ENCODE measurements around the gene MIGA1.
A peak's percentile ranks its signal among the peaks of the same experiment; 100 is the strongest.
"Not testable (repeated sequence)": the region's sequence is repeated elsewhere in the genome, so short reads cannot be mapped to it uniquely, and the experiment has no call there.

The MIGA1 gene, protein sequence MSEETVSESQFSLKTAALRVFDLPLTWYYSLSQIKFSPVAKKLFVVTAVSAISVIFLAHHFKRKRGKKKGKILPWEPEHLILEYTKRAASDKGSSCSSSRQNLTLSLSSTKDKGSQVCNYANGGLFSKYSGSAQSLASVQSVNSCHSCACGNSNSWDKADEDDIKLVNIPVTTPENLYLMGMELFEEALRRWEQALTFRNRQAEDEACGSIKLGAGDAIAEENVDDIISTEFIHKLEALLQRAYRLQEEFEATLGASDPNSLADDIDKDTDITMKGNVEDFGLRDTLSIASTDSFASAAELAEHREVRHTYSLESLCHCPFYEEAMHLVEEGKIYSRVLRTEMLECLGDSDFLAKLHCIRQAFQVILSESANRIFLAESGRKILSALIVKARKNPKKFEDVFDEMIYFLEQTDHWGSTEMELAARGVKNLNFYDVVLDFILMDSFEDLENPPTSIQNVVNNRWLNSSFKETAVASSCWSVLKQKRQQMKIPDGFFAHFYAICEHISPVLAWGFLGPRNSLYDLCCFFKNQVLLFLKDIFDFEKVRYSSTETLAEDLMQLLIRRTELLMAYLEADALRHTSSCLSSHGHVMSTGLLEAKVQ

DNA sequence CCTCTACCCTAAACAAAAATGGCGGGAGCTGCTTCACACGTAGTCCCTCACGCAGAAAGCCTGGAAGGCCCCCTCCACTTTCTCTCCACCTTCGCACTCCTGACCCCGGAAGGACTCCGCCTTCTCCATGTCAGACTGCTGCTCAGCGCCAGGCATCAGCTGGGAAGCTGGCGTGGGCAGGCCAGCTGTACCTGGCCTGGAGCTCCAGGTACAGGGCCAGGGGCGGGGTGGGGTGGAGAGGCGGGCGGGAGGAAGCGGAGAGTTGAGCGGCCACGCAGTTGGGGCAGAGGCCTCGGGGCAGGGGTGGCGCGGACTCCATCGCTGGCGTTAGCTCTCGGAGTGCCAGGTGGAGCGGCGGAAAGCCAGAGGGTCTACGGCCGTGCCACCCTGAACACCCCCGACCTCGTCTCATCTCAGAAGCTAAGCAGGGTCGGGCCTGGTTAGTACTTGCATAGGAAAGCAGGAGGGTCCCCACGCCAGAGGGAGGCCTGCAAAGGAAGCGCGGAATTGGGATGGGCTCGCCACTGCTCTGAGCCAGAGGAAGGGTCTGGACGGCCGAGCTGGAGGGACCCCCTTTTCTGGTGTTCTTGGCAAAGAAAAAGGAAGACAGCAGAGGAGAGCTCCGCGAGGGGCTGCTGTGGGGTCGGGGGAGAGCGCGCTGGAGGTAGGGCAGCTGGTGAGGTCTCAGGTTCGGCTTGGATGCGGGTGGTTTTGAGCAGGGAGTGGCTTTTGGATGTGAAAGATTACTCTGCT lies at the start of gene MIGA1:
MIGA1 (plus strand) TSS at position 121 of the 753 bp plus-strand sequence. CDS start 3,604 bp downstream, outside the sequence.
- DNase-seq = peak; percentile 88

DNA sequence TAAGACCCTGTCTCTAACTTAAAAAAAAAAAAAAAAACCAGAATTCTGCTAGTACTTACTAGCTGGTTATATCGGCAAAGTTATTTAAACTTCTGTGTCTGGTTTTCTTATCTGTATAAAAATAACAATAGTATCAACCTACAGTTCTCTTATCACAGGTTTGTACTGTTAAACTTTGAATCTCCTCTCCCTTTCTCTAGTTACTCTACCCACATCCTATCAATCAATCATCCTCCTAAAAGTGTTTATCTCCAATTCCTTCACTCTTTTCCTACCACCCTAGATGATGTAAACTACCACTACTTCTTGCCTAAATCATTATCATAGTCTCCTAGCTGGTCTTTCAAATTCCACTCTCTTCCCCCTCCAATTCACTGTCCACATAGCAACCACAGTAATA lies 47.4 kb upstream of the MIGA1 start:
- DNase-seq = no peak

DNA sequence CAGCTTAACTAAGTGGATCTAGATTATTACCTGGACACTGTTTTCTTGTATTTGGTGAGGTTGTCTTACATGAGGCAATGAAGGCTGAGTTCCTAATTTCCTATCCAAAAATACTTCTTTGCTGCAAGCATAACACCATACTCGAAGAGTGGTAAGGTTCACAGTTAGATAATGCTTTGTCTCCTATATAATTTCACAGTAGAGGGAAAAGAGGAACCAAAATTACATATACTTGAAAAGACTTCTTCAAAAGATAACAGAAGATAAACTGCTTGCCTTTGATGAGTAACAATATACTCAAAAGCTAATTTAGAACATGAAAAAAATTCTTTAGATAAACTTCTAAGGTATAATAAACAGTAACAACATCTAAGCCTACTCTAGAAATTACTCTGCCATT lies 40.2 kb upstream of the MIGA1 start:
- no peak for DNase-seq

DNA sequence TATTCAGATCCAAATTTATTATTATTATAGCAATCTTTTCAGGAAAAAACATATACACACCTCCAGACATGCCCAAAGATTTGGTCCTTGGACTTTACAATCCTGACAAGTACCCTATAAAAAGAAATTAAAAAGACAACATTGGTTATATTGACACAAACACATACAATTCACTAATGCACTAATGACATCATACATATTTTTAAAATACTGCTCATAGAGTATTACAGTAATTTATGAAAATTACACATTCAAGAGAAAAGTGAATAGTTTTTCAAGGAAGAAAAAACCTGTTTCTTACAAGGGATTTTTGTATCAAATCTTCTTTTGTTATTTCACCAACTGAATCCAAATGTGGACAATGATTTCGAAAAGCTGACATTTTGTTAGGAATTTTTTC lies 38.1 kb upstream of the MIGA1 start:
- no peak for DNase-seq

DNA sequence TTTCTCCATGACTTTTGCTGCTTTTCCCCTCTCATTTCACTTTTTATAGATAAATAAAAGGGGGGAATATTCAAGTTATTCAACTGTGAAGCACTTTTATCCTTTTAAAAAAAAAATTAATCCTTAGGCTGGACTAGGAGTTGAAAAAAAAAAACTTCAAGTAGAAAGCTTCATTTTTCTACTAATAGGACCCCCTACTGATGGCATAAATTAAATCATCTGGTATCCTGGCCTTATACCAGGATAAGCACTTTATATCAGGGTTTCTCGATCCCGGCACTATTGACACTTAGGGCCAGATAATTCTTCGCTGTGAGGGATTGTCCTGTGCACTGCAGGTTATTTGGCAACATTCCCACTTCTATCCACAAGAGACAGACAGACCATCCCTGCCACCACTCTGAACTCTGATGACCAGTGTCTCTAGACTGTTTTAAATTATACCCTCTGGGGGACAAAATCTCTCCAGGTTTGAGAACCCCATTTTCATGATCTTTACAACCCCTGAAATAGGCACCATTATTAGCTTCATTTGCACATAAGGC lies 37.4 kb upstream of the MIGA1 start:
- no peak for DNase-seq

DNA sequence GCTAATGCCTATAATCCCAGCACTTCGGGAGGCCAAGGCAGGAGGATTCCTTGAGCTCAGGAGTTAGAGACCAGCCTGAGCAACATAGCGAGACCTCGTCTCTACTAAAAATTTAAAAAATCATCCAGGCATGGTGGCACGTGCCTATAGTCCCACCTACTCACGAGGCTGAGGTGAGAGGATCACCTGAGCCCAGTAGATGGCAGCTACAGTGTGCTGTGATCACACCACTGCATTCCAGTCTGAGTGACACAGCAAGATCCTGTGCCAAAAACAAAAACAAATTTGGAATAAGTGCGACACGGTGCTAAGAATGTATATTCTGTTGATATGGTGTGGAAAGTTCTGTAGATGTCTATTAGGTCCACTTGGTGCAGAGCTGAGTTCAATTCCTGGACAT lies 34.9 kb upstream of the MIGA1 start:
- no peak for DNase-seq

DNA sequence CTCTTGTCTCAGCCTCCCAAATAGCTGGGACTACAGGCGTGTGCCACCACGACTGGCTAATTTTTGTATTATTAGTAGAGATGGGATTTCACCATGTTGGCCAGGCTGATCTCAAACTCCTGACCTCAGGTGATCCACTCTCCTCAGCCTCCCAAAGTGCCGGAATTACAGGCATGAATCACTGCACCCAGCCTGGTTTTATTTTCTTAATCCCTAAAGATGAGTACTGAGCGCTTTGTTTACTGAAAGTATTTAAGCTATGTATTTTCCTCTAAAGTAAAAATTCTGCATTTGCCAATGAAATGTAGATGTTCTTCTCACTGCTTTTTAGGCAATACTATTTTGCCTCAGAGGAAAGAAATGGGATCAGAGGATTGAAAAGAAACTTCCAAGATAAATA lies 30.0 kb upstream of the MIGA1 start:
- not testable (repeated sequence) for DNase-seq

DNA sequence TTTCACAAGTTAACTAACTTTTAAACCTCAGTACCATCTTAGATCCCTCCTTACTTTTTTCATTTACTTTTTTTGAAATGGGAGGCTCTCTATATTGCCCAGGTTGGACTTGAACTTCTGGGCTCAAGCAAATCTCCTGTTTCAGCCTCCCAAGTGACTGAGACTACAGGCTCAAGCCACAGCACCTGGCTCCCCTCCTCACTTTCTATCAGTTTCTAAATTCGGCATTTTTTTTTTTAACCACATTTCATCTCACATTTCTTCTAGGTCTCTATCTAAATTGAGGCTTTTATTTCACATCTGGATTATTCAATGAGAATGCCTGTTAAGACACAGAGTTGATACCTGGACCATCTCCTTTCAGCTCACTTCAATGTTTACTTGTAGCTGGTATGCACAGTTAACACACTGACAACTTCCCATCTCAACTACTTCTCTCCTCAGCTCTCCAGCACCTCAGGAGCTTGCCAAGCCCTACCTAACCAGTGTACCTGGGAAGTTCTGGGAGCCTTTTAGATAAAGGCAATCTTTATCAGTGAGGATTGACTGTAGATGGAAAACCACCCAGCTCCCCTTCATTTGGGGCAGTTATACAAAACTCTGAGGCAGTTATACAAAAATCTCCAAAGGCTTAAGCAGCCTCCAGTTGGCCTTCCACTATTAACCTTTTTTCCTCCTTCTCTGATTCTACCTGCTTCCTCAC lies 23.2 kb upstream of the MIGA1 start:
- DNase-seq = no peak

DNA sequence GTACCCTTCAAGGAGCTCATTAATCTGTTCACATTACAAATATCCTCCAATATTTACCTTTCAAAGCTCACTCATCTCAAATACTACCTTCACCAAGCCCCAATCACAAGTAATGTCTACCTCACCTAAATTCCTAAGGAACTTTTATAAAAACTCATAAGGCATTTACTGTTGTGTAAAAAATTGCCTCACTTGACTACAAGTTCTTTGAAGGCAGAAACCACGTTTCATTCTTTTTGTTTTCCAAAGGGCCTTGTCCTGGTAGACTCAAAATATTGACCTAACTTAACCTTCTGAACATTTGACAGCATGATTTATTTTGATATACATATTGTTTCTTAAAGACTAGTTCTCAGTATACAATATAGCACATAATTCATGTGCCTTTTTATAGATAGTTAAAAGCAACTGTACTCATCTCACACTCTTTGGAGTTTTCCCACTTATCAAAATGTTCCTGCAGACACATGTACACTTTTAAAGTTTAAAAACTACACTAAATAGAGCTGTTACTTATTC lies 22.3 kb upstream of the MIGA1 start:
- no peak for DNase-seq

DNA sequence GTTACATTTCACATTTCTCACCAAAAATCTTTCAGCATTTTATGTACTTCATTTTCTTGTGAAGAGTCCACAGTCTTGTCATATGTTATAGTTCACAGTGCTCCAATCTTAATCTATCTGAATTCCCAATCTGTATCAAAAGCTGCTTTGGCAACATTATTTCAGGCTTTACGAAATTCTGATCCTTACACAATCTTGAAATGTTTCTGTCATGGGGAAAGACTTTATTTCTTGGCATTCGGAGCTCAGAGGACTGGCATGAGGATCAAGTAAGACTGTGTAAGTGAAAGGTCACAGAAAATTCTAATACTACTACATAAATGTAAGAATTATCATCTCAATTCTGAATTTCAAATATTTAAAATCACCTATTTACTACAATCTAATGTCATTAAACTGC lies 21.8 kb upstream of the MIGA1 start:
- no peak for DNase-seq

DNA sequence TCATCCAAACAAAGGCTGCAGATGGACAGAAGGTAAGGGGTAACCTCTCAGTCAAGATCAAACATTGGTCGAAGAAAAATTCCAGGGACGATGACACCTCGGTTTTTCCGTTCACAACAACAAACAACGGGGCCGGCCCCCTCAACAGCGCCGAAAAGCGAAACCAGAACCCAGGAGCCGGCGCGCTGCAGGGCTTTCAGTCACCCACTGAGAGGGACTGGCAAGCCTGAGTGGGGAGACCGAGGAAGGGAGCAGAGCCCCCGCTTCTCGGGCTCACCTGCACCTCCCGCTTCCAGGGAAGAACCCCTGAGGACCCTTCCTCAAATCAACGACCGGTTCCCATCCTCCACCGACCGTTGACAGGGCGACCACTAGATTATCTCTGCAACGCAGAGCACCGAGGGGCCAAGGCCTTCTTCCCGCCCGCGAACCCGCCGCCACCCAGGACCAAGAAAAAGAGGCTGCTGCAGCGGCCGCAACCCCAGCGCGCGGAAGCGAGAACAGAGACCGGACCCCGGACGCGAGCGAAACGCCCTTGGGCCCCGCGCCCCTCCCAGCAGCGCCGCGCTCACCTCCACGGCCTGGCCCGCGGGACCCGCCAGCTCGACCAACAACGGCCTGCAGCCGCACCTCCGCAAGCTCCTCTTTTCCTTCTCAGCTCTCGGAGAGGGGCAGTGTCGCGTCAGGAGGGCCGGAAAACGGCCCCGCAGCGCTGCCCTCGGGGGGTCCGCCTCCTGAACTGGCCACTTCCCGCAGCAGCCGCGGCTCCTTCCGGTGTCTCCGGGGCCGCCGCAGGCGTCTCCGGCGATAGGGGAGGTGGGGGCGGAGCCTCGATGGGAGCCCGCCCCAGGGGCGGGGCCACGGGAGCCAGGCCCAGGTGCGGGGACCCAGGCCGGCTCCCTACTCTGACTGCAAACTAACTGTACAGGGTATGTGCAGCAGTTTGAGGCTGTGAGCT lies 20.1 kb upstream of the MIGA1 start, which contains the start of gene USP33:
USP33 (minus strand) TSS at position 782 of the 958 bp plus-strand sequence. CDS start 18,155 bp downstream, outside the sequence.
- peak; percentile 94 for DNase-seq

DNA sequence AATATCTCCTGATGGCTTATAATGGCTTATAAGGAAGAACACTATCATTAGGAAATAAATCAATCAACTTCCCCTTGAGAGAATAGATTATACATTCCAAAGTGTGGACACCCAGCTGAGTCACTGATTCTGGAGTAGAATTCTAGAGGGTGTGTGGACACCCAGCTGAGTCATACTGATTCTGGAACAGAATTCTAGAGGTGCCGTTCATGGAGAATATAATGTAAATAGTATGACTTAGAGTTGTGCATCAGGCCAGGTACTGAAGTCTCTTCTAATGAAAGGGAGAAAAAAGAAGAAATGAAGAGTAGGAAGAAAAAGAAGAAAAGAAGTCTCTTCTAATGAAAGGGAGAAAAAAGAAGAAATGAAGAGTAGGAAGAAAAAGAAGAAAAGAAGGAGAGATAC lies 17.4 kb upstream of the MIGA1 start:
- DNase-seq = no peak

DNA sequence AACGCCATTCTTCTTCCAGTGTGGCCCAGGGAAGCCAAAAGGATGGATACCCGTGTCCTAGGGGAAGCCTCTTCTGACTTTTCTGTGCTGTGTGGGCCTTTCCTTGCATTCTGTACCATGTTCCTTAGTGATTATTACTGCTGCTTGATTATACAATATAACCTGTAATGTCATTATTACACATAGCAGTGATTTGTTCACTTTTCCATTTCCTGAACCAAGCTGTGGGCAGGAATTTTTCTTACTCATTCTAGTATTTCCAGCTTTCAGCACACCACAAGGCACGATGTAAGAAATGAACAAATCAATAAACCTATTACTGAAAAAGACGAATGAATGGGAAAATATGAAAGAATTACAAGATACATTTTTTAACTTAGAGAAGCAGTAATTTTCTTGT lies 11.4 kb upstream of the MIGA1 start:
- no peak for DNase-seq

DNA sequence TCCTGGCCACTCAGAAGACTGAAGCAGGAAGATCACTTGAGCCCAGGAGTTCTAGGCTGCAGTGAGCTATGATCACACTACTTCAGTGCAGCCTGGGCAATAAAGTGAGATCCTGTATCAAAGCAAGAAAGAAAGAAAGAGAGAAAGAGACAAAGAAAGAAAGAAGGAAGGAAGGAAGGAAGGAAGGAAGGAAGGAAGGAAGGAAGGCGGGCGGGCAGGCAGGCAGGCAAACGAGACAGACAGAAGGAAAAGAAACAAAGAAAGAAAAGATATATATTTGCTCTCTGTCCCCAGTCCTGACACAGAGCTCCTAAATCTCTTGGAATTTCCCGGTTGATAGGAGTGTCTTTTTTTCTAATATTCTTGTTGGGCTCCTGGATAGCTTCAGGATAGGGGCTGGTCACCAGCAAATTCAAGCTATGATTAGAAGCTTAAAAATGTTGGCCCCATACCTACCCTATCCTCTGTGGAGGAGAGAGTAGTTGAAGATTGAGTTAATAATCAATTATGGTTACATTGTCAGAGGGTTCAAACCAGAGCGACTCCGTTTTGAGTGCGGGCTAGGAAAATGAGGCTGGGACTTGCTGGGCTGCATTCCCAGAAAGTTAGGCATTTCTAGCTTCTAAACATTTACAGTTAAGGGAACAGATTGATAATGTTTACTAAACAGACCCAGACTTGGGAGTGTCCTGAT lies 3.3 kb upstream of the MIGA1 start:
- no peak for DNase-seq

DNA sequence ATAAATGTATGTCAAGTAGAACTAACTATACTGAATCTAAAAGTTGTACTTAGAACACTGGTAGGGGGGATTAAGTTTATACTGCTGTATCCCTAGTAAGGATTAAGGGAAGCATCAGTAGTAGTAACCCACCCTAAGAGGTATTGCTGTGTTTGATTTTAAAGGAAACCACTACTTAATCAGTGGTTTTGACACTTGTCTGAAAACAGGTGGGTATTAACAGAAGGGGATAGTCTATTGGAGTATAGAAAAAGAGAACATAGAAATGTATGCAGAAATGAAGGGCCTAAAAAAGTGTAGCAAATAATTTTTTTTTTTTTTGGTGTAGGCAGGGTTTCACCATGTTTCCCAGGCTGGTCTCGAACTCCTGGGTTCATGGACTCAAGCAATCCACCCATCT lies 2.2 kb downstream of the MIGA1 start:
- DNase-seq = no peak

DNA sequence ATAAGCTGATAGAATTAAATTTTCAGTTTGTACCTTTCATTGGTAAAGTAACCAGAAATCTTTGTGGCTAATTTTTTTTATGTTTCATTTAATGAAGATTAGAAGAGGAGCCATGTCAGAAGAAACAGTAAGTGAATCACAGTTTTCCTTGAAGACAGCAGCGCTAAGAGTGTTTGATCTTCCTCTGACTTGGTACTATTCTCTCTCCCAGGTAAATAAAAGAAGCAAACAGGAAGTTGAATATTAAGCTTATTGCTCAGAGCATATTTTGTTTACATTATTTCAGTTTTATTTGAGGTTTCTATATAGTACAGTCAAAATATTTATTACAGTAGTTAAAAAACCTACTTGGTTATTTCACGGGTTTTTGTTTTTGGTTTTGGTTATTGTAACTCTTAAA lies 3.7 kb downstream of the MIGA1 start:
- no peak for DNase-seq

DNA sequence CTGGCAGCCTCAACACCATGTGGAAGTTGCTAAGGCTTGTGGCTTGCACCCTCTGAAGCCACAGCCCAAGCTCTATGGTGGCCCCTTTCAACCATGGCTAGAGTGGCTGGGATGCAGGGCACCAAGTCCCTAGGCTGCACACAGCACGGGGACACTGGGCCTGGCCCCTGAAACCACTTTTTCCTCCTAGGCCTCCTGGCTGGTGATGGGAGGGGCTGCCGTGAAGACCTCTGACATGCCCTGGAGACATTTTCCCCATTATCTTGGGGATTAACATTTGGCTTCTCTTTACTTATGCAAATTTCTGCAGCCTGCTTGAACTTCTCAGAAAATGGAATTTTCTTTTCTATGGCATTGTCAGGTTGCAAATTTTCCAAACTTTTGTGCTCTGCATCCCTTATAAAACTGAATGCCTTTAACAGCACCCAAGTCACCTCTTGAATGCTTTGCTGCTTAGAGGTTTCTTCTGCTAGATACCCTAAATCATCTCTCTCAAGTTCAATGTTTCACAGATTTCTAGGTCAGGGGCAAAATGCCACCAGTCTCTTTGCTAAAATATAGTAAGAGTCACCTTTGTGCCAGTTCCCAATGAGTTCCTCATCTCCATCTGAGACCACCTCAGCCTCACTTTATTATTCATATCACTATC lies 6.8 kb downstream of the MIGA1 start:
- DNase-seq = not testable (repeated sequence)

DNA sequence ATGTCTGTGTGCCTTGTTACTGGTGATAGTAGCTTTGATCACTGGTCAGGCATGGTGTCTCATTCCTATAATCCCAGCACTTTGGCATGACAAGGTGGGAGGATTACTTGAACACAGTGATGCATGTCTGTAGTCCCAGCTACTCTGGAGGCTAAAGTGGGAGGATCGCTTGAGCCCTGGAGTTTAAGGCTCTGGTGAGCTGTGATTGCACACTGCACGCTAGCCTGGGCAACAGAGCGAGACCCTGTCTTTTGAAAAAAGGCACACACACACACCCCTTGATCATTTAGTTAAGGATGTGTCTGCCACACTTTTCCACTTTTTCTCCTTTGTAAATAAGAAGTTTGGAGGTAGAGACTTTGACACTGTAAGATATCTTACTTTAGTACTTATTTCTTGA lies 15.1 kb downstream of the MIGA1 start:
- no peak for DNase-seq

DNA sequence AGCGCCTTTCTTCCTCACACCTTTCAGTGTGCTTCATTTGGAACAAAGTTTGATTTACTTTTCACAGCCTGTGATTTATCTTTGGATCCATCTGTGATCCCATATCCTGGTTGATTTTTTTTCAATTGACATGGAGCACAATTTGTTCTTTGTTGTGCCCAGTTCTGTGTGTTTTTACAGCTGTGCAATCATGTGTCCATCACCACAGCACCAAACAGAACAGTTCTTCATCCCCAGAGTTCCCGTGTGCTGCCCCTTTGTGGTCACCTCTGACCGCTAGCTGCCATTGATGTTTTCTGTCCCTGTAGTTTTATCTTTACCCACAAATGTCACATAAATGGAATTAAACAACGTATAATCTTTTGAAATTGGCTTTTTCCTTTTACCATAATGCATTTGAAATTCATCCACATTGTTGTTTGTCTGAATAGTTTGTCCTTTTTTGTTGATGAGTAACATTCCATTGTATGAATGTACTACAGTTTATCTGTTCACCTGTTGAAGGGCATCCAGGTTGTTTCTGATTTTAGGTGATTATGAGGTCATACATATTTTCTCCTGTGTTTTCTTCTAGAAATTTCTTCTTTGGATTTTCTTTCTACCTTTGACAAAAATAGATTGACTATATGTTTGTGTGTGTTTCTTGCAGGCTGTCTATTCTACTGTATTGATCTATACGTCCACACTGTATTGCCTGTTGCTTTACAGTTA lies 17.4 kb downstream of the MIGA1 start:
- DNase-seq = no peak

DNA sequence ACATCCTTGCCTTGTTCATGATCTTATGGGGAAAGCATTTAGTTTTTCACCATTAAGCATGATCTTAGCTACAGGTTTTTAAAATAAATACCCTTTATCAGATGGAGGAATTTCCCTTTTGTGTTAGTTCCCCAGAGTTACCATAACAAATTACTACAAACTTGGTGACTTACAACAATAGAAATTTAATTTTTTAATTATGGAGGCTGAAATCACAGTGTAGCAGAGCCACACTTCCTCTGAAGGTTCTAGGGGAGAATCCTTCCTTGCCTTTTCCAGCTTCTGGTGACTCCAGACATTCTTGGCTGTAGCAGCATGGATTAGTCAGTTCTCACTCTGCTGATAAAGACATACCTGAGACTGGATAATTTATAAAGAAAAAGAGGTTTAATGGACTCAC lies 18.5 kb downstream of the MIGA1 start:
- DNase-seq = no peak
